KG1 (cell line): ENCODE data around the gene GPR82.
"Not testable (repeated sequence)": the region's sequence is repeated elsewhere in the genome, so short reads cannot be mapped to it uniquely, and the experiment has no call there.

Source experiments
- DNase-seq: peaks from one replicate; lab custom pipeline; 2025; lab: John Stamatoyannopoulos, UW

GPR82 gene

DNA sequence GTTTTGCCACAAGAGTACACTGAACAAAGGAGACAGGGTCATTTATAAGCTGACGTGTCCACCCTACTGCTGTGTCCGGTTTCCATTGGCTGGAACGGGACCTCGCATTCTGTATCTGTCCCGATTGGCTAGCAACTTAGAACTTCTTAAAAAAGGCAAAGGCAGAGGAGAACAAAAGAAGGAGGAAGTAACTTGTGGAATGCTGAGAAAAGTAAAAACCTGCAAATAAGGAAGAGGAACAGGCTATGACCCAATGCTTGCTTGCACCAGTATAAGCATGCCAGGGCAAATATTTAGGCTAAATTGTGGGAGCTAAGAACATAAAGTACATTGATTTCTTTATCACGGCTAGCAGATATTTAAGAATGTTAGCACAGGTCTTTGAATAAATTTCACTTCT, 4.4 kb upstream of the GPR82 start:
- DNase-seq, result not testable (repeated sequence)

DNA sequence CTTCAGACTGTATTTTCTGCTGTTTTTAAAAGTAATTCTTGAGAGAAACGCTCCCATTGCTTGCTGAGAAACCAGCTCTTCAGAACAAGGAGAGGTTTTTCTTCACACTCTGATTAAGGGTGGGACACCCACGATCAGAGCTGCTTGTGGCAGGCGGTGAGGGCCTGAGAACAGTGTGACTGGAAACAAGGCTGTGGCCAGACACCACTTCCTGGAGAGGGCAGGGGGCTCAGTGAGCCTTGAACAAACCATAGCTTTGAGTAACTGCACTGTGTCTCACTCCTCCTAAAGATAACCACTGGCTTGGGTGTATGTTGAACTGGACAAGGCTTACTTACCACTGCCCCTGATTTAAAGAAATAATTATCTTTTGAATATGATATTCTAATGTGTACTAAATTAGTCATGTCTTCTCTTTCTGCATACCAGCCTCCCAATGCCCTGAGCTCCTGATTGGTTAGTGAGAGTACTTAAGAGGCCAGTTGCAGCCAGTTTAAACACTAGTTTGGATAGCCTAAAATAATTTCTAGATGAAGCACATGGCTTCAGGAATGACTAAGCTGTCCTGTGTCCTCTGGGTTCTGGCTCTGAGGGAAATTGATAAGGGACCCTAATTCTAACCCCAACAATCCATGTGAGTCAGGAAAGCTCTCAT, 3.7 kb upstream of the GPR82 start:
- no peak for DNase-seq

- DNase-seq, result no peak
Measured at GRCh38 chrX:41721590-41721989, 2.4 kb upstream of the GPR82 start.

DNA sequence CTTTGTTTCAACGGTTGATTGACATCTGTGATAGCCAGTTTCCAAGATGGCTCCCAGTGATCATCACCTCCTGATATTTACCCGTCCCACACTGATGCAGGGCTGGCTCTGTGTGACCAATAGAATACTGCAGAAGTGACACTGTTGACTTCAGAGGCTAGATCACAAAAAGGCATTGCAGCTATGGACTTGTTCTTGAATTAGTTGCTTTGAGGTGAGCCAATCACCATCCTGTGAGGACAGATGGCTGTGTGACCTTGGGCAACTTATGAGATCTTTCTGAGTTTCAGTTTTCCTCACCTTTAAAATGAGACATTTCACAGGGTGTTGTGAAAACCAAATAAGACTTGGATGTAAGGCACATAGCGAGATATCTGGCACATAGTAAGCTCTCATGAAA, 1.8 kb upstream of the GPR82 start:
- no peak for DNase-seq

DNA sequence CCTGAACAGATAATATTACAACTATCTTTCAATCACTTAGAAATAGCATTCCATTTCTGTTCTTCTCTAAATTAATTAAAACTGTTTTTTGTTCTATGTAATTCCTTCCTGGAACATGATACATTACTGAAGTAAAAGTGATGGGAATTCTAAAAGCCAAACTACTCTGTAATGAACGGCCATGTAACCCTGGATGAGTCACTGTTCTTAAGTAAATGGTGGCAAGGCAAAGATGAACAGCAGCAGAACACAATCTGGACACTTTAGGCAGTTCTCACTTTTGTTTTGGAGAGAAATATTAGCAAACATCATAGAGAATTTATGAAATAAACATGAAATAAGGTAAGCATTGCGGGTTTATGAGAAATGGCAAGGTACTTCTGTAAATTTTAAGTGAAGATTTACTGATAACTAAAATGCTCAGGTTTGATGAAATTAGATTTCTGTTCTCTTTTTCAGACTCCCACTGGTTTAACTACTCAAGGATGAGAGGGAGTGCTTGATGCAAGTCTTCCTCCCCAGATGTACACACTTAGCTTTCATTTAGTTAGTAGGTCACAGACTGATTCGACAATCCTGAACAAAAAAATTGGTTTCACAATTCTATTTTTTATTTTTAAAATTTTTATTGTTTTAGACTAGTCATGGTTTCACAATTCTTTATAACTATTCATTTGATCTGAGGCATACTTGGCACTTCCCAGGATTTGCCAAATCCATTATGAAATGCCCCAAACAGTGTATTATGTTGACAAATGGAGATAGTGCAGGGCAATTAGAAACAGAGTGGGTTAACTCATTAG, 964 bp upstream of the GPR82 start:
- DNase-seq, result no peak

DNA sequence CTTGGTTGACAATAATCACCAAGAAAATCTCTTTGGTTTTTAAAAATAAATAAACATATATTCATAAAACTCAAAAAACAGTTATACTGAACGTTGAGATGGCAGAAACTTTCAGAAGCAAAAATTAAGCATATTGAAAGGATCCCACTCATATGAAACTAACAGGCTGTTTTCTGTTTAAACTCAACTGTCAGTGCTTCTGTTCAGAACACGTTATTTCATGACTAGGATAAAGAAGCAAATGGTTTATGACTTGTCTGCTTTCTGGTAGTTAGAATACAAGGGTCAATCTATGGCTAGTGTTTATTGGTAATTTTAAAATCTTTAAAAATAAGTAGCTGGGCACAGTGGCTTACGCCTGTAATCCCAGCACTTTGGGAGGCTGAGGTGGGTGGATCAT, 4.1 kb downstream of the GPR82 start:
- DNase-seq, result no peak

DNA sequence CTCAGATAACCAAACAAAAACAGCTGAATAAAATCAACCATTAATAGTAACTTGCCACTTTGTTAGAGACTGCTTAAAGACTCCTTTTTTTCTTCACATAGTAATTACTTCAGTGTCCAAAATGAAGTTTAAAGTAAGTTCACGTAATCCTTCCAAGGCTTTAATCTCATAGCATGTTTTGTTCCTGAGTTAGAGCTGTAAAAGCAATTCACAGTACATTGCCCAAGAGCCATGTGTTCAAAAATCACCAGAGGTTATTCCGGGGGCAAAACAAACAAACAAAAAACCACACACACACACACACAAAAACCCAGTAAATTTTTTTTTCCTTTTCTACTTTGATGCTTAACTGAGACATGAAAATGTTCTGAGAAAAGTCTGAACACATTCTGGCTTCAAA, 6.1 kb downstream of the GPR82 start:
- DNase-seq, result no peak

DNA sequence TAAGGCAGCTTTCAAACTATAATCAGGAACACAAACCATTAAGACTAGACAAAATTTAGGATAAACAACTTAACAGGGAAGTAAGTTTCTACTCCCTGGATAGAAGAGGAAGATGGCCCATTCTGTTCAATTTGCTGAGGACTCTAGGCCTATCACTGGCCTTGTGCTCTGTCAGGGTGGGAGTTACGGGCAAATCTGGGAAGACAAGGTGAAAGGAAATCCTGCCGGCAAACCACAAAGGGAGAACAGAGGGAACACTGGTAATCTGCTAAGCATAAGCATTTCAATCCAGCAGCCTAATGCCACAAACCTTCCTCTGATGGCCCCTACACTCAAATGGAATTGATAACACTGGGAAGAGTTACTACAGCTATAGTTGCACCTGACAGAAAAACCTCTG, 8.3 kb downstream of the GPR82 start:
- no peak for DNase-seq

DNA sequence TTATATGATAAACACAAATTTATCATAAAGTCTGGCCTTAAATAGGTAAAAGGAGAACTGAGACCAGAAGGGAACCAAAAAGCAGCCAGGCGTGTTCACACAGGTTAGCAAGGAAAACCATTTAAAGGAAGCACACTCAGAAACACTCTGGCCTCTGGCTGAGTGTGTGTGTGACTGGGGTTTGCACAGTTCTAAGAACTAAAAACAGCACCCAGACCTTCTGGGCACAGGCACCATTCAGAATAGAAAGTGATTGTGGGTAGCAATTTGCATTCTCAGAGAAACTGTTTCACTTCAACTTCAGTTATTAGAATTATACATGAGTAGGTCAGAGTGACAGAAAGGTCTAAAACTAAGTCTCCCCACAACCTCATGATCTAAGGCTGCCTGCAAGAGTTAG, 10.0 kb downstream of the GPR82 start:
- no peak for DNase-seq

- DNase-seq, result no peak
Measured at GRCh38 chrX:41734530-41734929, 10.5 kb downstream of the GPR82 start.

DNA sequence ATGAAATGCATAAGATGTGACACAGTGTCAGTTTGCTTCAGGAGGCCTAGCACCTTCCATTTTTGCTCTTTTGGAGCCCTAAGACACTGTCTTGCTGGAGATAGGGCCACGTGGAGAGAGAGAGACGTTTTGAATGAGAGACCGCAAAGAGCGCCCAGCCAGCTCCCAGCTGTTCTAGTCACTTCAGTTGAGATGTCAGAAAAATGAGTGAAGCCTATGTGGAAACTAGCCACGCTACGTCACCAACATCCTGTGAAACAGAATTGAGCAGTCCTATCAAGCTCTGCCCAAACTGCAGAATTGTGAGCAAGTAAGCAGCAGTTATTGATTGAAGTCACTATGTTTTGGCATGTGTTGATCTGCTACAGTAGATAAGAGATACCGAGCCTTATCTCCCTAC, 13.1 kb downstream of the GPR82 start:
- no peak for DNase-seq

- DNase-seq, result no peak
Measured at GRCh38 chrX:41739871-41740270, 15.9 kb downstream of the GPR82 start.

GRCh38 chrX:41750716-41751115, 26.7 kb downstream of the GPR82 start:
- DNase-seq, result no peak

DNA sequence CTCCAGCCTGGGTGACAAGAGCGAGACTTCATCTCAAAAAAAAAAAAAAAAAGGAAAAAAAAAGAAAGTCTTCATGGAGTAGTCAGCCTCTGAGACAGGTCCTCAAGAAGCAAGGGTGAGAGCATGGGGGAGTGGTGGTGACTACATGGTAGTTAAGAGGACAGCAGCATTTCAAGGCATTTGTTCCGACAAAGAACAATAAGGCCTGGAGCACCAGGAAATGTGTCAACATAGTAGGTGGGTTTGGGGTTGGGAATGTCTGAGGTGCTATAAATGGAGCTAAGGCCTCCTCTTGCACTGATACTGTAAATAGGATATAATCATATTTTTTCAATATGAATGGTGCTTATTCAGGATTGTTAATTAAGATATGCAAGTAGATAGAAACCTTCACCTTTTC, 34.4 kb downstream of the GPR82 start:
- DNase-seq, result no peak

DNA sequence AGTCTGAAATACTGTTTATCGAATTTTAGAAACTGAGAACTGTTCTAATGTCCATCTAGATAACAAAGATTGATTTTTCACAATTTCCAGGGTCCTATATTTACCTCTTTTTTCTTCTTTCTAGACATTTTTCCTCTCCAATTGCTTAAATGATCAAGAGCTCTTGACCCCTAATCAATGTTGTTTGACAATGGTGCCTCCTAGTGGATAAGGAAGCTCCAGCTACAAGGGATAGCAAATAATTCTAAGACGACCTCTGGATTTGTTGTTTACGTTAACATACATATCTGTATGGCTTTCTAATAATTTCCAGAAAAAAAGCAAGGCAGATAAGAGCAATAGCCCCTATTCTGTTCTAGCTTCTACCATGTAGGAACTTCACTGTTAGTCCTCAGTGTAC, 35.8 kb downstream of the GPR82 start:
- no peak for DNase-seq

GRCh38 chrX:41761169-41761568, 37.2 kb downstream of the GPR82 start:
- DNase-seq, result no peak

- no peak for DNase-seq
Measured at GRCh38 chrX:41761702-41762101, 37.7 kb downstream of the GPR82 start.

GRCh38 chrX:41779030-41779564, 55.1 kb downstream of the GPR82 start:
- DNase-seq, result no peak
